Measurements from ENCODE around the gene NXNL2.

DNA sequence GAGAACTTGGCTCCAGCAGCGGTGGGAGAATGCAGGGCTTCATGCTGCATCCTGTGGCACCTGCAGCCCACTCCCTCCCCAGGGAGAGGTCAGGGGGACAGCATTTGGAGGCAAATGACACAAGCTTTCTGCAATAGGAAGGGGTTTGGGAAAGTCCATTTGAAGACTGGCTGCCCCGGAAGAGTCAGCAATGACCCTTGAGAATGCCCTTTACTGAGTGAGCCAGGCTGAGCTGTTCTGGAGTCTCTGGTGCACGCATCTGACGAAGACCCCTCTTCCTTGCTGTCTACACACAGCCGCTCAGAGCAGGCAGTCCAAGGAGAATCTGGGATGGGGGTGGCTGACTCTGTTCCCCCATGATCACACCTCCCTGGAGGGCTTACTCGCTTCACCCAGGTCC lies 5.5 kb upstream of the NXNL2 start:
- TF ChIP-seq, protein P1, sequence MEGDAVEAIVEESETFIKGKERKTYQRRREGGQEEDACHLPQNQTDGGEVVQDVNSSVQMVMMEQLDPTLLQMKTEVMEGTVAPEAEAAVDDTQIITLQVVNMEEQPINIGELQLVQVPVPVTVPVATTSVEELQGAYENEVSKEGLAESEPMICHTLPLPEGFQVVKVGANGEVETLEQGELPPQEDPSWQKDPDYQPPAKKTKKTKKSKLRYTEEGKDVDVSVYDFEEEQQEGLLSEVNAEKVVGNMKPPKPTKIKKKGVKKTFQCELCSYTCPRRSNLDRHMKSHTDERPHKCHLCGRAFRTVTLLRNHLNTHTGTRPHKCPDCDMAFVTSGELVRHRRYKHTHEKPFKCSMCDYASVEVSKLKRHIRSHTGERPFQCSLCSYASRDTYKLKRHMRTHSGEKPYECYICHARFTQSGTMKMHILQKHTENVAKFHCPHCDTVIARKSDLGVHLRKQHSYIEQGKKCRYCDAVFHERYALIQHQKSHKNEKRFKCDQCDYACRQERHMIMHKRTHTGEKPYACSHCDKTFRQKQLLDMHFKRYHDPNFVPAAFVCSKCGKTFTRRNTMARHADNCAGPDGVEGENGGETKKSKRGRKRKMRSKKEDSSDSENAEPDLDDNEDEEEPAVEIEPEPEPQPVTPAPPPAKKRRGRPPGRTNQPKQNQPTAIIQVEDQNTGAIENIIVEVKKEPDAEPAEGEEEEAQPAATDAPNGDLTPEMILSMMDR (IDR thresholded peaks at IDR 0.05), result no peak
- TF ChIP-seq POLR2AphosphoS5 (IDR thresholded peaks at IDR 0.05) (no peak), POLR2A (IDR thresholded peaks at IDR 0.05) (no peak)
